K562 (cell line): ENCODE measurements around the gene GHR. TPM values are rescaled to one million over a fixed set of nuclear protein-coding genes. Genes with fewer than 3 reads are reported as not detected.

Source experiments
- ATAC-seq: fragments of 200-7000 bp; cut with Tn5 transposase; 3 replicates; pipeline ENCODE4 v1.9.1; 2020; ENCODE audit warnings: moderate library complexity
- BruUV-seq: library from RNA; stranded (reverse); fragments of 400-500 nt; replicated peaks from 2 replicates; lab custom pipeline; 2021; lab: Mats Ljungman, UMichigan
- CTCF ChIA-PET: fragments of 300-600 bp; formaldehyde crosslinking; extraction: SDS; loops from one replicate; lab custom pipeline; 2021; ENCODE audit warnings: low intra/inter-chr PET ratio; lab: Yijun Ruan, JAX
- POLR2A ChIA-PET: fragments of 300-600, 350-650 bp; sonication (Branson Sonifier 250); formaldehyde crosslinking; extraction: SDS; loops from one replicate; lab custom pipeline; 2021; ENCODE audit warnings: antibody characterized with exemption, inconsistent platforms; lab: Yijun Ruan, JAX
- DNase-seq, 4 experiments: peaks; one replicate each; pipeline versions ENCODE4 v3.0.0 to v3.0.0-alpha.2; 2011 to 2018; ENCODE audit warnings: low spot score in 3 of 4, mixed read lengths in 3 of 4; ENCODE audit errors: extremely low read depth in 1 of 4
- FAIRE-seq: peaks from 2 replicates; lab custom pipeline; 2011; peaks lifted over from hg19 to GRCh38; lab: Jason Lieb, UNC
- H2AFZ ChIP-seq: 2 replicates; pipeline ENCODE4 v1.6.0; 2011; ENCODE audit warnings: low read depth, low read length, control low read depth, inconsistent platforms
- H3K27ac ChIP-seq: fragments of 200-600 bp; 3 replicates; pipeline ENCODE4 v1.8.0; 2011; ENCODE audit warnings: low read depth, mild to moderate bottlenecking, control low read depth, inconsistent platforms, low read length, moderate library complexity, mixed read lengths; ENCODE audit errors: extremely low read depth
- H3K27me3 ChIP-seq, 2 experiments: fragments of 300-600 bp in 1 of 2; 2 replicates in 1 of 2; 3 replicates in 1 of 2; pipeline versions ENCODE4 v1.6.0 to v1.8.0; 2011; ENCODE audit warnings: inconsistent platforms in 2 of 2, low read length in 2 of 2, mild to moderate bottlenecking in 1 of 2, mixed read lengths in 1 of 2, moderate library complexity in 1 of 2; ENCODE audit not compliant: control insufficient read depth in 2 of 2, insufficient read depth in 2 of 2
- H3K36me3 ChIP-seq: fragments of 300-600 bp; 3 replicates; pipeline ENCODE4 v1.8.0; 2011; ENCODE audit warnings: mild to moderate bottlenecking, low read length, inconsistent platforms; ENCODE audit not compliant: control insufficient read depth, insufficient read depth
- H3K4me1 ChIP-seq, 2 experiments: fragments of 200-600 bp in 1 of 2; replicated peaks in 1 of 2; 2 replicates in 1 of 2; 3 replicates in 1 of 2; pipeline versions ENCODE4 v1.5.1 to v1.8.0; 2011; ENCODE audit warnings: inconsistent platforms in 2 of 2, low read length in 2 of 2, mild to moderate bottlenecking in 1 of 2, mixed read lengths in 1 of 2, moderate library complexity in 1 of 2; ENCODE audit not compliant: control insufficient read depth in 2 of 2, insufficient read depth in 2 of 2
- H3K4me2 ChIP-seq: 2 replicates; pipeline ENCODE4 v1.6.1; 2011; ENCODE audit warnings: low read length, control low read depth, inconsistent platforms, mixed read lengths; ENCODE audit not compliant: insufficient read depth
- H3K4me3 ChIP-seq: fragments of 200-600 bp; sonication (generic), shearing (Covaris generic); 2 replicates; pipeline ENCODE4 v1.5.1; 2016; ENCODE audit warnings: control low read depth, inconsistent platforms
- H3K79me2 ChIP-seq: fragments of 200-600 bp; 3 replicates; pipeline ENCODE4 v1.8.0; 2011; ENCODE audit warnings: low read length, inconsistent platforms; ENCODE audit not compliant: control insufficient read depth, insufficient read depth
- H3K9ac ChIP-seq, 2 experiments: 2 replicates each; pipeline versions ENCODE4 v1.6.0 to v1.6.1; 2011; ENCODE audit warnings: low read depth in 2 of 2, low read length in 2 of 2, control low read depth in 1 of 2, inconsistent platforms in 1 of 2, mild to moderate bottlenecking in 1 of 2, mixed read lengths in 1 of 2; ENCODE audit not compliant: insufficient read depth in 1 of 2
- H3K9me1 ChIP-seq: one replicate; pipeline ENCODE4 v1.6.0; 2011; ENCODE audit warnings: inconsistent platforms, mild to moderate bottlenecking, low read length, moderate library complexity; ENCODE audit not compliant: control insufficient read depth, insufficient read depth
- H3K9me3 ChIP-seq: replicated peaks from 2 replicates; pipeline ENCODE4 v1.5.1; 2011; ENCODE audit warnings: low read depth, low read length, inconsistent platforms; ENCODE audit not compliant: control insufficient read depth, insufficient read depth
- H4K20me1 ChIP-seq: replicated peaks from 2 replicates; pipeline ENCODE4 v1.6.1; 2011; ENCODE audit warnings: low read length, inconsistent platforms, mixed read lengths; ENCODE audit not compliant: control insufficient read depth, insufficient read depth
- ARID2 ChIP-seq: fragments of 450-650 bp; IDR thresholded peaks from 2 replicates; pipeline ENCODE4 v1.6.1; 2017; ENCODE audit warnings: antibody characterized with exemption, mild to moderate bottlenecking
- ARNT ChIP-seq, 2 experiments: fragments of 450-650 bp; IDR thresholded peaks; 2 replicates each; pipeline ENCODE4 v1.6.1; 2016; ENCODE audit warnings: mild to moderate bottlenecking in 1 of 2
- EP400 ChIP-seq: fragments of 450-650 bp; IDR thresholded peaks from 2 replicates; pipeline ENCODE4 v1.6.1; 2017; ENCODE audit warnings: antibody characterized with exemption, mild to moderate bottlenecking, moderate library complexity
- MAFG ChIP-seq: fragments of 450-650 bp; conservative IDR thresholded peaks from 2 replicates; pipeline ENCODE4 v1.6.1; 2016; ENCODE audit warnings: missing genetic modification characterization, missing compliant biosample characterization
- MCM3 ChIP-seq: fragments of 450-650 bp; IDR thresholded peaks from 2 replicates; pipeline ENCODE4 v1.6.1; 2016
- MLX ChIP-seq, 2 experiments: fragments of 450-650 bp in 1 of 2; sonication (generic) in 1 of 2; formaldehyde crosslinking; conservative IDR thresholded peaks; 2 replicates each; pipeline versions ENCODE4 v1.4.0 to v1.8.1; 2020 to 2022; ENCODE audit warnings: mild to moderate bottlenecking in 1 of 2, missing genetic modification reagents in 1 of 2
- PYGO2 ChIP-seq: fragments of 450-650 bp; IDR thresholded peaks from 2 replicates; pipeline ENCODE4 v1.6.1; 2016; ENCODE audit warnings: mild to moderate bottlenecking, missing genetic modification characterization, moderate library complexity, missing compliant biosample characterization
- TRIM25 ChIP-seq: fragments of 450-650 bp; IDR thresholded peaks from 2 replicates; pipeline ENCODE4 v1.7.0; 2016; ENCODE audit warnings: borderline replicate concordance
- TSC22D4 ChIP-seq: fragments of 450-650 bp; IDR thresholded peaks from 2 replicates; pipeline ENCODE4 v1.6.1; 2016; ENCODE audit warnings: missing genetic modification characterization, missing biosample characterization, control low read depth
- ZBTB43 ChIP-seq: sonication (generic); formaldehyde crosslinking; IDR thresholded peaks from 2 replicates; pipeline ENCODE4 v1.8.0; 2023; ENCODE audit warnings: mild to moderate bottlenecking, missing genetic modification reagents
- ZFP91 ChIP-seq: sonication (generic); formaldehyde crosslinking; IDR thresholded peaks from 2 replicates; pipeline ENCODE4 v1.8.0; 2022; ENCODE audit warnings: mild to moderate bottlenecking, missing genetic modification reagents
- ZNF311 ChIP-seq: fragments of 250-450 bp; sonication (Bioruptor Pico); IDR thresholded peaks from 2 replicates; pipeline ENCODE4 v1.4.0; 2020; ENCODE audit warnings: mild to moderate bottlenecking, moderate library complexity
- ZNF518B ChIP-seq: fragments of 250-450 bp; sonication (Bioruptor Pico); IDR thresholded peaks from 2 replicates; pipeline ENCODE4 v1.5.0; 2021; ENCODE audit warnings: mild to moderate bottlenecking, moderate library complexity
- ZNF780A ChIP-seq: fragments of 250-450 bp; sonication (Bioruptor Pico); IDR thresholded peaks from 2 replicates; pipeline ENCODE4 v1.5.0; 2021; ENCODE audit warnings: mild to moderate bottlenecking
- WGBS: fragments of 100-300 bp; shearing (Covaris generic); methylation state at CpG from one replicate; pipeline ENCODE4 v1.1.6; 2016; ENCODE audit warnings: low coverage, mixed read lengths; ENCODE audit not compliant: insufficient coverage; ENCODE audit errors: missing lambda C conversion rate; 5-methylcytosine and 5-hydroxymethylcytosine counted together
- in situ Hi-C: fragments of 300-500 bp; cut with MboI; formaldehyde crosslinking; loops from 4 replicates; pipeline ENCODE4 v1.15.0; 2018; ENCODE audit warnings: inconsistent platforms, mixed read lengths
- intact Hi-C: fragments of 100-400 bp; cut with micrococcal nuclease; formaldehyde crosslinking; loops from 2 replicates; pipeline ENCODE4 v1.14.2; 2022
- polyA plus RNA-seq, 8 experiments: library from polyadenylated mRNA; depleted of rRNA in 4 of 8; stranded (reverse) in 5 of 8; unstranded in 3 of 8; fragments of >200 nt; fragmentation: Nextera tagmentation in 2 of 8; fragmentation: Illumina TruSeq in 1 of 8; extraction: Ambion mirVana in 2 of 8; extraction: Trizol in 1 of 8; gene quantifications; 2 replicates each; pipeline versions ENCODE4 v1.2.1 to v1.2.3, GENCODE V29; 2011 to 2014; ENCODE audit warnings: inconsistent platforms in 1 of 8, missing spikeins in 1 of 8
- total RNA-seq, 7 experiments: library from RNA; depleted of rRNA in 6 of 7; stranded (reverse); fragments of >200 nt in 6 of 7; fragmentation: Illumina TruSeq in 2 of 7; extraction: Trizol in 2 of 7; gene quantifications; 2 replicates each; pipeline versions ENCODE4 v1.2.1 to v1.2.3, GENCODE V29; 2011 to 2021; ENCODE audit warnings: low replicate concordance in 1 of 7

GHR gene
- total and polyA plus RNA-seq, 9 of the 15 experiments (the other 6 are each of a cell fraction or from before 2014, with no cell fraction given) = 0.01 to 0.13 (median 0.07) TPM; not detected in 5

- no TSS peak for BruUV-seq
- 0% methylated on average over 2 of the region's 2 CpGs for WGBS
- DNase-seq (no peak), ATAC-seq (no peak), FAIRE-seq (no peak)
- H3K4me1 ChIP-seq = no peaks in the 10 kb centered on the region
- no peaks in the 10 kb centered on the region for H3K9me1 ChIP-seq
- H3K4me3 ChIP-seq = no peak overlapping the region
- H3K79me2 ChIP-seq = no peaks in the 10 kb centered on the region
- no peaks in the 10 kb centered on the region for H3K9me3 ChIP-seq
- H3K9ac ChIP-seq = no peak overlapping the region
- POLR2A ChIA-PET = no interaction called here
- H2AFZ ChIP-seq = no peak overlapping the region
- H3K36me3 ChIP-seq = no peaks in the 10 kb centered on the region
- in situ Hi-C loops = no loop called here
- intact Hi-C loops = no loop called here
- H3K27ac ChIP-seq = no peak overlapping the region
- no peak overlapping the region for H3K4me2 ChIP-seq
- H3K27me3 ChIP-seq = no peaks in the 10 kb centered on the region
- no peaks in the 10 kb centered on the region for H4K20me1 ChIP-seq
- CTCF ChIA-PET = interaction anchor here (0.6 kb wide), 1 partner anchor 284 kb away, joined by 3 read pairs; no protein-coding TSS in a partner anchor
- TF ChIP-seq ZNF311 (CRISPR knock-in tag) (no peak), MLX (CRISPR knock-in tag; conservative IDR thresholded peaks at IDR 0.05) (no peak), ZFP91 (CRISPR knock-in tag) (no peak), ZBTB43 (no peak), PYGO2 (no peak), EP400 (no peak), ZNF518B (CRISPR knock-in tag) (no peak), TRIM25 (no peak), ARNT (IDR thresholded peaks at IDR 0.05) (no peak), ARID2 (no peak), ZNF780A (CRISPR knock-in tag) (no peak), MCM3 (no peak), TSC22D4 (no peak), MAFG (no peak)
Measured at GRCh38 chr5:42645138-42645537, 221.9 kb downstream of the GHR start.
